ENCODE results near the gene ZNF629.

The ZNF629 gene

GRCh38 chr16:30748634-30749445 is 38.2 kb downstream of the ZNF629 start:
- peak; percentile 36 for DNase-seq (ENCODE audit: low spot score)

GRCh38 chr16:30747799-30748633 is 39.0 kb downstream of the ZNF629 start, which contains the start of gene PHKG2:
Gene PHKG2 (plus strand): TSS chr16:30748425. CDS start chr16:30748821, 396 bp downstream.
- DNase-seq (ENCODE audit: low spot score): peak; percentile 98

- DNase-seq (ENCODE audit: low spot score): no peak
Measured at GRCh38 chr16:30747331-30747730, 39.7 kb downstream of the ZNF629 start.

GRCh38 chr16:30746638-30747175 is 40.3 kb downstream of the ZNF629 start:
- no peak for DNase-seq (ENCODE audit: low spot score)

- DNase-seq (ENCODE audit: low spot score): no peak
Measured at GRCh38 chr16:30745082-30745481, 41.9 kb downstream of the ZNF629 start.

- no peak for DNase-seq (ENCODE audit: low spot score)
Measured at GRCh38 chr16:30744183-30744582, 42.8 kb downstream of the ZNF629 start.

- no peak for DNase-seq (ENCODE audit: low spot score)
Measured at GRCh38 chr16:30743716-30744115, 43.3 kb downstream of the ZNF629 start.

- DNase-seq (ENCODE audit: low spot score): no peak
Measured at GRCh38 chr16:30741461-30741914, 45.5 kb downstream of the ZNF629 start.

- DNase-seq (ENCODE audit: low spot score): no peak
Measured at GRCh38 chr16:30740364-30741251, 46.4 kb downstream of the ZNF629 start.

GRCh38 chr16:30738984-30739951 is 47.7 kb downstream of the ZNF629 start:
- no peak for DNase-seq (ENCODE audit: low spot score)

- no peak for DNase-seq (ENCODE audit: low spot score)
Measured at GRCh38 chr16:30737794-30738648, 49.0 kb downstream of the ZNF629 start.

GRCh38 chr16:30736995-30737793 is 49.8 kb downstream of the ZNF629 start:
- no peak for DNase-seq (ENCODE audit: low spot score)

GRCh38 chr16:30731411-30731810 is 55.6 kb downstream of the ZNF629 start:
- DNase-seq (ENCODE audit: low spot score): no peak

- DNase-seq (ENCODE audit: low spot score): no peak
Measured at GRCh38 chr16:30728899-30729672, 57.9 kb downstream of the ZNF629 start.

Measured in germinal center (tissue), 1 donor.